Loucy (cell line): ENCODE data around the gene KLK10.

Experiments
- CTCF ChIP-seq: fragments of 200-600 bp; sonication (generic); conservative IDR thresholded peaks from 2 replicates; pipeline ENCODE4 v1.5.1; 2014; ENCODE audit warnings: mild to moderate bottlenecking, antibody characterized with exemption, low read length
- EZH2phosphoT487 ChIP-seq: fragments of 200-600 bp; IDR thresholded peaks from 2 replicates; pipeline ENCODE4 v1.6.1; 2018; ENCODE audit warnings: antibody characterized with exemption, mild to moderate bottlenecking, moderate library complexity, borderline replicate concordance

DNA sequence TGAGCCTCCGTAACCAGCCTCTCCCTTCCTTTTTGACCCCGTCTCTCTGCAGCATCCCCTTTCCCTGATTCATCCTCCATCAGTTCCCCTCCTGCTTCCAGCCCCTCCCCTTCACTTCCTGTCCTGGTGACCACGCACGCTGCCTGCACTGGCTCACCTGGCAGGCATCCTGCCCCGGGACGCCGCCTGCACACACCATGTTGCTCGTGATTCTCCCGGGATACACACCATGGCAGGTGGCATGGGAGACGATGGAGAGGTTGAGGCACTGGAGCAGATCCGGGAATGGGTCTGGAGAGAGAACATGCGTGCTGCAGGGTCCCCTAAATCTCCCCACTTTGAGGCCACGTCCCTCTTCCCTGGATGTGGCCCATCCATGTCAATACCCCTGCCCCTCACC lies 11.1 kb upstream of the KLK10 start:
- TF ChIP-seq CTCF (no peak), EZH2phosphoT487 (no peak)
